Cardiac ventricle fibroblast (primary cell): ENCODE results near the gene SMC6. TPM values are rescaled to one million over a fixed set of nuclear protein-coding genes. Genes with fewer than 3 reads are reported as not detected.

Experiments
- total RNA-seq: library from RNA; depleted of rRNA; stranded (reverse); fragments of >200 nt; gene quantifications from 2 replicates; pipeline ENCODE4 v1.2.3, GENCODE V29; 2015

The SMC6 gene
- 9.4 and 9.5 TPM in 2 replicates for total RNA-seq

GRCh38 chr2:17753803-17754663, at the start of gene SMC6, which contains the start of gene GEN1:
TSS of gene SMC6 (minus strand) at chr2:17753810. CDS start at chr2:17745946, 7,864 bp downstream.
TSS of gene GEN1 (plus strand) at chr2:17754138. CDS start at chr2:17759944, 5,806 bp downstream.

Other genes with a start within 250 kb of the SMC6 start
- gene RAD51AP2, start 235.4 kb downstream of the SMC6 start, total RNA-seq, result not detected in 2 replicates
- gene VSNL1, start 213.1 kb downstream of the SMC6 start, total RNA-seq, result not detected in 2 replicates
- 5.6 and 7.3 TPM in 2 replicates for gene GEN1, start 328 bp upstream of the SMC6 start, total RNA-seq
- gene MSGN1, start 62.6 kb upstream of the SMC6 start, total RNA-seq, result not detected in 2 replicates
- 0.34 TPM in 1 of 2 replicates, not detected in the other for gene KCNS3, start 124.9 kb upstream of the SMC6 start, total RNA-seq